Measurements from ENCODE around the gene CELF1. TPM values are rescaled to one million over a fixed set of nuclear protein-coding genes. Genes with fewer than 3 reads are reported as not detected.
A peak's percentile ranks its signal among the peaks of the same experiment; 100 is the strongest.
"Not testable (repeated sequence)": the region's sequence is repeated elsewhere in the genome, so short reads cannot be mapped to it uniquely, and the experiment has no call there.

CELF1 gene
- total and polyA plus RNA-seq, 11 donors: 27.3 to 111 (median 85.5) TPM

DNA sequence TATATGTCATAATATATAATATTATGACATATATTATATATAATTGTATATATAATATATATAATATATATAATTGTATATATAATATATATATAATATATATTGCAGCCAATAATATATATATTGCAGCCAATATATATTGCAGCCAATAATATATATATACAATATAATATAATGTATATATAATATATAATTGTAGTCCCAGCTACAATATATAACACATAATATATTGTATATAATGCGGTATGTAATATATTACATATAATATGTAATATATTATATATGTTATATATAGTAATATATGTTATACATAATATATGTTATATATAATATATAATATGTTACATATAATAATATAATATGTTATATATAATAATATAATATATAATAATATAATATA, 5.8 kb upstream of the CELF1 start:
- Histone ChIP-seq H3K4me1 (peaks cover 0 to 4% (median 0%) of the 10 kb centered on the region in 12 donors), H3K27ac (no peak overlapping the region), H3K27me3 (no peaks in the 10 kb centered on the region), H3K36me3 (no peaks in the 10 kb centered on the region), H3K9me3 (no peaks in the 10 kb centered on the region), H3K4me3 (no peak overlapping the region)
- no peak for TF ChIP-seq CTCF (IDR thresholded peaks at IDR 0.05)
- no peak for ATAC-seq
- intact Hi-C loops (cut with DNase I): loop anchor here in 2 of 10 donors (10.0 kb wide), 2 partner anchors 54 to 64 kb away; no protein-coding TSS in a partner anchor
- DNase-seq: no peak
- 98 to 100% (median 99%) methylated on average over 1 of the region's 1 CpG for WGBS, 4 donors

DNA sequence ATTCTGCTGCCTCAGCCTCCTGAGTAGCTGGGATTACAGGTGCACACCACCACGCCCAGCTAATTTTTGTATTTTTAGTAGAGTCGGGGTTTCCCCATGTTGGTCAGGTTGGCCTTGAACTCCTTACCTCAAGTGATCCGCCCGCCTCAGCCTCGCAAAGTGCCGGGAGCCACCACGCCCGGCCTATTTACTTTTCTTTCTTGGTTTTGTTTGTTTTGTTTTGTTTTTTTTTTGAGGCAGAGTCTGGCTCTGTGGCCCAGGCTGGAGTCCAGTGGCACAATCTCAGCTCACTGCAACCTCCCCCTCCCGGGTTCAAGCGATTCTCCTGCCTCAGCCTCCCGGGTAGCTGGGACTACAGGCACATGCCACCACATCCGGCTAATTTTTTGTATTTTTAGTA, 4.1 kb upstream of the CELF1 start:
- not testable (repeated sequence) for DNase-seq
- 95 to 98% (median 97%) methylated on average over 12 of the region's 12 CpGs for WGBS, 4 donors

GRCh38 chr11:47553406-47553743, 443 bp upstream of the CELF1 start:
- H3K27ac ChIP-seq: peak overlapping the region in 11 of 12 donors; percentile 84 to 96 (median 91)
- H3K9me3 ChIP-seq: no peaks in the 10 kb centered on the region
- H3K27me3 ChIP-seq: no peaks in the 10 kb centered on the region
- peaks cover 6 to 43% (median 24%) of the 10 kb centered on the region in 12 donors for H3K4me1 ChIP-seq
- peaks cover 0 to 9% (median 0%) of the 10 kb centered on the region in 9 donors for H3K36me3 ChIP-seq
- 9 to 14% (median 13%) methylated on average over 8 to 9 of the region's 9 CpGs for WGBS, 4 donors
- DNase-seq (no peak), ATAC-seq (no peak)
- intact Hi-C loops (cut with DNase I): loop anchor here in 6 of 10 donors (2.0 to 10.0 kb wide), 9 partner anchors 25 to 127 kb away; partner anchors contain the start of genes KBTBD4 (in 1 of the 6), NDUFS3 (in 1 of the 6) and PSMC3 (in 1 of the 6)
- peak overlapping the region; percentile 68 to 100 (median 90) for H3K4me3 ChIP-seq
- peak in 1 of 2 donors; percentile 5 for TF ChIP-seq POLR2A (IDR thresholded peaks at IDR 0.05)
- TF ChIP-seq CTCF (IDR thresholded peaks at IDR 0.05): peak in 5 of 12 donors; percentile 9 to 44 (median 31)

More for the DNA sequence above, 4.1 kb upstream of the CELF1 start:
- not testable (repeated sequence) for H3K27ac ChIP-seq, H3K36me3 ChIP-seq, H3K27me3 ChIP-seq, H3K9me3 ChIP-seq, H3K4me1 ChIP-seq, ATAC-seq, H3K4me3 ChIP-seq
- intact Hi-C loops (cut with DNase I): loop anchor here in 2 of 10 donors (10.0 kb wide), 2 partner anchors 52 to 62 kb away; no protein-coding TSS in a partner anchor

DNA sequence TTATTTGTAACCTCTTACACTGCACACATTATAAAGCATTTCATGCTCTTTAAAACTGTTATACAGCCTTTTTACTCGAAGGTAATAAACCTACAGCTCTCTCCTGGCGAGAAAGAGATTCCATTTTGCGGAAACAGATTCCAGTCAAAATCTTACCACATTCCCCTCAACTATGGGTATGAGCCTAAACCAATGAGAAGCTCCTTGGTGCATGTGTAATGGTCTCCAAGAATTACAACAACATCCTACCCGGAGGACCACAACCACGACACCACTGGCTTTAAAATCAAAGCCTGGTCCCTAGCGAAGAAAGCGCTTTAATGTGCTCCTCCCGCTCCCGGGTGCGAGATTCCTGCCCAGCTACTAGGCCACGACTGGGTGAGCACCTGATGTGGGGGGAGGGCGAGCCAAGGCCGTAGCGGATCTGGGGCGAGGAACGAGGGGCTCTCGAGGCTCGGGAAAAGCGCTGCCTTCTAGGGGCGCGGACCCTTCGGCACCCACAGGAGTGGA, 821 bp downstream of the CELF1 start:
- Histone ChIP-seq H3K27ac (peak overlapping the region; percentile 81 to 96 (median 91)), H3K36me3 (peaks cover 0 to 9% (median 0%) of the 10 kb centered on the region in 9 donors), H3K9me3 (no peaks in the 10 kb centered on the region), H3K4me1 (peaks cover 6 to 56% (median 29%) of the 10 kb centered on the region in 12 donors), H3K4me3 (peak overlapping the region; percentile 68 to 100 (median 90)), H3K27me3 (no peaks in the 10 kb centered on the region)
- DNase-seq (peak in 1 of 5 donors; percentile 19), ATAC-seq (peak in 3 of 4 donors; percentile 8 to 20 (median 11))
- WGBS, 4 donors: 3 to 5% (median 4%) methylated on average over 14 to 22 of the region's 22 CpGs
- TF ChIP-seq CTCF (IDR thresholded peaks at IDR 0.05) (no peak), POLR2A (IDR thresholded peaks at IDR 0.05) (no peak)
- intact Hi-C loops (cut with DNase I): loop anchor here in 6 of 10 donors (2.0 to 10.0 kb wide), 9 partner anchors 27 to 125 kb away; partner anchors contain the start of genes KBTBD4 (in 1 of the 6), NDUFS3 (in 1 of the 6) and PSMC3 (in 1 of the 6)
